ENCODE results near the gene OPA3. TPM values are rescaled to one million over a fixed set of nuclear protein-coding genes. Genes with fewer than 3 reads are reported as not detected.
A peak's percentile ranks its signal among the peaks of the same experiment; 100 is the strongest.

Gene OPA3
- total and polyA plus RNA-seq, 5 donors = 17.5 to 27.6 (median 23.2) TPM

GRCh38 chr19:45560686-45561085 lies 23.9 kb downstream of the OPA3 start:
- Histone ChIP-seq H3K4me3 (ENCODE audit: low read length) (no peak overlapping the region), H3K27me3 (ENCODE audit: control insufficient read depth, insufficient read depth) (no peaks in the 10 kb centered on the region), H3K4me1 (ENCODE audit: control insufficient read depth, insufficient read depth, low read length) (peaks cover 8% of the 10 kb centered on the region), H3K9me3 (ENCODE audit: control insufficient read depth, low read length) (no peaks in the 10 kb centered on the region), H3K27ac (ENCODE audit: low read length) (peak overlapping the region; percentile 48)
- intact Hi-C loops (cut with DNase I) = no loop called here
- ATAC-seq (no peak), DNase-seq (no peak)
- WGBS = 59% methylated on average over 11 of the region's 11 CpGs

GRCh38 chr19:45560038-45560437 lies 24.6 kb downstream of the OPA3 start:
- H3K4me3 ChIP-seq (ENCODE audit: low read length) = no peak overlapping the region
- no peaks in the 10 kb centered on the region for H3K27me3 ChIP-seq (ENCODE audit: control insufficient read depth, insufficient read depth)
- DNase-seq (no peak), ATAC-seq (no peak)
- no peaks in the 10 kb centered on the region for H3K9me3 ChIP-seq (ENCODE audit: control insufficient read depth, low read length)
- H3K27ac ChIP-seq (ENCODE audit: low read length) = peak overlapping the region; percentile 48
- H3K4me1 ChIP-seq (ENCODE audit: control insufficient read depth, insufficient read depth, low read length) = peaks cover 8% of the 10 kb centered on the region
- intact Hi-C loops (cut with DNase I) = no loop called here
- WGBS = 61% methylated on average over 5 of the region's 5 CpGs

- 41% methylated on average over 10 of the region's 10 CpGs for WGBS
- peak; percentile 62 to 66 for ATAC-seq
- no peaks in the 10 kb centered on the region for H3K27me3 ChIP-seq (ENCODE audit: control insufficient read depth, insufficient read depth)
- H3K4me3 ChIP-seq (ENCODE audit: low read length) = no peak overlapping the region
- no peaks in the 10 kb centered on the region for H3K9me3 ChIP-seq (ENCODE audit: control insufficient read depth, low read length)
- no peak overlapping the region for H3K27ac ChIP-seq (ENCODE audit: low read length)
- intact Hi-C loops (cut with DNase I) = no loop called here
- no peak for DNase-seq
- H3K4me1 ChIP-seq (ENCODE audit: control insufficient read depth, insufficient read depth, low read length) = peaks cover 8% of the 10 kb centered on the region
These were observed 26.2 kb downstream of the OPA3 start for GRCh38 chr19:45558399-45558878.

- 73% methylated on average over 5 of the region's 5 CpGs for WGBS
- DNase-seq = no peak
- H3K27me3 ChIP-seq (ENCODE audit: control insufficient read depth, insufficient read depth) = no peaks in the 10 kb centered on the region
- ATAC-seq = no peak
- no peaks in the 10 kb centered on the region for H3K9me3 ChIP-seq (ENCODE audit: control insufficient read depth, low read length)
- no peak overlapping the region for H3K4me3 ChIP-seq (ENCODE audit: low read length)
- H3K27ac ChIP-seq (ENCODE audit: low read length) = no peak overlapping the region
- intact Hi-C loops (cut with DNase I) = no loop called here
- H3K4me1 ChIP-seq (ENCODE audit: control insufficient read depth, insufficient read depth, low read length) = peaks cover 8% of the 10 kb centered on the region
These were observed 27.8 kb downstream of the OPA3 start for GRCh38 chr19:45556835-45557234.

GRCh38 chr19:45554481-45554880 lies 30.1 kb downstream of the OPA3 start:
- ATAC-seq = no peak
- H3K27ac ChIP-seq (ENCODE audit: low read length) = no peak overlapping the region
- no peaks in the 10 kb centered on the region for H3K4me1 ChIP-seq (ENCODE audit: control insufficient read depth, insufficient read depth, low read length)
- WGBS = 86% methylated on average over 1 of the region's 1 CpG
- H3K4me3 ChIP-seq (ENCODE audit: low read length) = no peak overlapping the region
- H3K9me3 ChIP-seq (ENCODE audit: control insufficient read depth, low read length) = no peaks in the 10 kb centered on the region
- DNase-seq = no peak
- intact Hi-C loops (cut with DNase I) = no loop called here
- no peaks in the 10 kb centered on the region for H3K27me3 ChIP-seq (ENCODE audit: control insufficient read depth, insufficient read depth)

- ATAC-seq (no peak), DNase-seq (no peak)
- H3K4me1 ChIP-seq (ENCODE audit: control insufficient read depth, insufficient read depth, low read length) = no peaks in the 10 kb centered on the region
- no peak overlapping the region for H3K27ac ChIP-seq (ENCODE audit: low read length)
- 74% methylated on average over 34 of the region's 34 CpGs for WGBS
- intact Hi-C loops (cut with DNase I) = no loop called here
- no peak overlapping the region for H3K4me3 ChIP-seq (ENCODE audit: low read length)
- H3K27me3 ChIP-seq (ENCODE audit: control insufficient read depth, insufficient read depth) = no peaks in the 10 kb centered on the region
- no peaks in the 10 kb centered on the region for H3K9me3 ChIP-seq (ENCODE audit: control insufficient read depth, low read length)
These were observed 31.1 kb downstream of the OPA3 start for GRCh38 chr19:45553464-45553863.

- ATAC-seq = peak; percentile 53 to 89
- 81% methylated on average over 9 of the region's 9 CpGs for WGBS
- Histone ChIP-seq H3K4me3 (ENCODE audit: low read length) (no peak overlapping the region), H3K27me3 (ENCODE audit: control insufficient read depth, insufficient read depth) (no peaks in the 10 kb centered on the region), H3K9me3 (ENCODE audit: control insufficient read depth, low read length) (no peaks in the 10 kb centered on the region), H3K4me1 (ENCODE audit: control insufficient read depth, insufficient read depth, low read length) (no peaks in the 10 kb centered on the region), H3K27ac (ENCODE audit: low read length) (no peak overlapping the region)
- intact Hi-C loops (cut with DNase I) = no loop called here
- peak in 2 of 3 donors; percentile 47 to 53 for DNase-seq
These were observed 36.5 kb downstream of the OPA3 start for GRCh38 chr19:45547965-45548609.

GRCh38 chr19:45547211-45547770 lies 37.3 kb downstream of the OPA3 start:
- 89% methylated on average over 10 of the region's 10 CpGs for WGBS
- ATAC-seq = no peak
- H3K9me3 ChIP-seq (ENCODE audit: control insufficient read depth, low read length) = no peaks in the 10 kb centered on the region
- no peak overlapping the region for H3K27ac ChIP-seq (ENCODE audit: low read length)
- no peak overlapping the region for H3K4me3 ChIP-seq (ENCODE audit: low read length)
- DNase-seq = peak in 1 of 3 donors; percentile 1
- no peaks in the 10 kb centered on the region for H3K27me3 ChIP-seq (ENCODE audit: control insufficient read depth, insufficient read depth)
- no peaks in the 10 kb centered on the region for H3K4me1 ChIP-seq (ENCODE audit: control insufficient read depth, insufficient read depth, low read length)
- intact Hi-C loops (cut with DNase I) = no loop called here

- no peaks in the 10 kb centered on the region for H3K4me1 ChIP-seq (ENCODE audit: control insufficient read depth, insufficient read depth, low read length)
- DNase-seq = no peak
- no peaks in the 10 kb centered on the region for H3K9me3 ChIP-seq (ENCODE audit: control insufficient read depth, low read length)
- intact Hi-C loops (cut with DNase I) = no loop called here
- 75% methylated on average over 7 of the region's 7 CpGs for WGBS
- H3K4me3 ChIP-seq (ENCODE audit: low read length) = no peak overlapping the region
- H3K27ac ChIP-seq (ENCODE audit: low read length) = no peak overlapping the region
- no peaks in the 10 kb centered on the region for H3K27me3 ChIP-seq (ENCODE audit: control insufficient read depth, insufficient read depth)
- no peak for ATAC-seq
These were observed 42.4 kb downstream of the OPA3 start for GRCh38 chr19:45542234-45542668.

- H3K4me3 ChIP-seq (ENCODE audit: low read length) = no peak overlapping the region
- H3K9me3 ChIP-seq (ENCODE audit: control insufficient read depth, low read length) = no peaks in the 10 kb centered on the region
- WGBS = 85% methylated on average over 9 of the region's 9 CpGs
- intact Hi-C loops (cut with DNase I) = no loop called here
- peak in 1 of 3 donors; percentile 25 for DNase-seq
- no peaks in the 10 kb centered on the region for H3K4me1 ChIP-seq (ENCODE audit: control insufficient read depth, insufficient read depth, low read length)
- H3K27ac ChIP-seq (ENCODE audit: low read length) = no peak overlapping the region
- no peak for ATAC-seq
- H3K27me3 ChIP-seq (ENCODE audit: control insufficient read depth, insufficient read depth) = no peaks in the 10 kb centered on the region
These were observed 45.1 kb downstream of the OPA3 start for GRCh38 chr19:45539459-45539858.

- 97% methylated on average over 1 of the region's 1 CpG for WGBS
- Histone ChIP-seq H3K9me3 (ENCODE audit: control insufficient read depth, low read length) (no peaks in the 10 kb centered on the region), H3K27me3 (ENCODE audit: control insufficient read depth, insufficient read depth) (no peaks in the 10 kb centered on the region), H3K27ac (ENCODE audit: low read length) (no peak overlapping the region), H3K4me1 (ENCODE audit: control insufficient read depth, insufficient read depth, low read length) (peaks cover 4% of the 10 kb centered on the region), H3K4me3 (ENCODE audit: low read length) (no peak overlapping the region)
- ATAC-seq = no peak
- DNase-seq = no peak
- intact Hi-C loops (cut with DNase I) = no loop called here
These were observed 53.3 kb downstream of the OPA3 start for GRCh38 chr19:45531349-45531748.

Data from right cardiac atrium (tissue), 5 donors.